GM21619 (cell line): ENCODE data around the gene FRK.
"Not testable (repeated sequence)": the region's sequence is repeated elsewhere in the genome, so short reads cannot be mapped to it uniquely, and the experiment has no call there.

Source experiments
- ATAC-seq: cut with Tn5 transposase; IDR thresholded peaks from one replicate; pipeline ENCODE4 v1.9.1; 2021; ENCODE audit not compliant: unreplicated experiment

The FRK gene

DNA sequence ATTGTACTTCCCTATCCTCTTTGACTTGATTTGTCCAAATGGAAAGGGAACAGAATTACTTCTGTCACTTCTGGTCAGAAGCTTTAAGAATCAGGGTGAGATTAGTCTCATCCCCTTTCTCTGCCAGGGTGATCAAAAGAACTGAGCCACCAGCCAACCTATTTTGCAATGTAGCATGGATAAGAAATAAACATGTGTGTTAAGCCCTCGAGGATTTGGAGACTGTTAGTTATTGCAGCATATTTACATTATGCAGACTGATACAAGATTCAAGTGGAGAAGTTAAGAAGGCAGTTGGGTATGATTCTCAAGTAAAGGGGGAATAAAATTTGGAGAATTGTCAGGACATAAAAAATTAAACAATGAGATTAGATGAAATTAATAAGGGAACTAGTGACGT lies 106.0 kb downstream of the FRK start:
- ATAC-seq: no peak

DNA sequence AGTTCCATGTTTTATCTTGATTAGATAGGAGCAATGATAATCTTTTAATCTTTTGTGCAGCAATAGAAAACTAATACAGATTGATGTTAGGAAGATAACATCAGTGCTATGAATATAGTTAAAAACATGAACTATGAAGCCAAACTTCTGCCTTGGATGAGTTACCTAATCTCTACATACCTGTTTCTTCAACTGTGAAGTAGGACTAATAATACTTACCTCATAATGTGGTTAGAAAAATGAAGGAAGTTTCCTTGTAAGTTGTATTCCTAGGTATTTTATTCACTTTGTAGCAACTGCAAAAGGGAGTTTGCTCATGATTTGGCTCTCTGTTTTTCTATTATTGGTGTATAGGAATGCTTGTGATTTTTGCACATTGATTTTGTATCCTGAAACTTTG lies 111.9 kb downstream of the FRK start:
- no peak for ATAC-seq

DNA sequence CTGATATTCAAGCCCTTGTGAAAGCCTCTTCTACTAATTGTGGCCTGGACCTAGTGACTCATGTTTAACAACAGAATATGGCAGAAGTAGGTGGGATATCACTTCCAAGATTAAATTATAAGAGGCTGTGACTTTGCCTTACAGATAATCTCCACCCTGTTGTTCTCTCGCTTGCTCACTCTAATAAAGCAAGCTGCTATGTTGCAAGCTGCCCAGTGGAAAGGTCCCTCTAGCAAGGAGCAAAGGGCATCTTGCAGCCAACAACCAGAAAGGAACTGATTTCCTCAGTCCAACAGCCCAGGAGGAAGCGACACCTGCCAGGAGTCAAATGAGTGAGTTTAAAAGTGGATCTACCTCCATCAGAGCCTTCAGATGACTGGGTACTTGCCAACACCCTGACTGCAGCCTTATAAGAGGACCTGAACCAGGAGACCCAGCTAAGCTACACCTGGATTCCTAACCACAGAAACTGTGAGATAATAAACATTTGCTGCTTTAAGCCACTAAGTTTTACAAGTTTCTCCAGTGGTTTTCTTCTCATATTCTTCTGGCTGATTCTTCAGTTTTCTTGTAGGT lies 112.6 kb downstream of the FRK start:
- ATAC-seq: no peak

DNA sequence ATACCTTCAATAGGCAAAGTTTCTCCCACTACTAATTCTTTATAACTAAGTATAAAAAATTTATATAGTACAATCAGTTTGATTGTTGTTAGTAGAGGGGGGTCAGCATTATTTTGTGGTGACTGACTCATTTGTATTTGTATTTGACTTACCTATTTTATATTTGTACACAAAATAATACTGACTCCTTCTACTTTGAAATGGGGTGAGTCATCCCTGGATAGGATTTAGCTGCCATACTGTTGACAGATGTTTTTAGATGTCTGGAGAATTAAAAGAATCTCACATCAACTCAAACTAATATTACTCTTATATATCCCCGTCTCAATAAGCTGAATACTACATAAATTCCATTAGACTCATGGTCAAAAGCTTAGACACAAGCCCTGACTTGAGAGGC lies 114.9 kb downstream of the FRK start:
- ATAC-seq: no peak

DNA sequence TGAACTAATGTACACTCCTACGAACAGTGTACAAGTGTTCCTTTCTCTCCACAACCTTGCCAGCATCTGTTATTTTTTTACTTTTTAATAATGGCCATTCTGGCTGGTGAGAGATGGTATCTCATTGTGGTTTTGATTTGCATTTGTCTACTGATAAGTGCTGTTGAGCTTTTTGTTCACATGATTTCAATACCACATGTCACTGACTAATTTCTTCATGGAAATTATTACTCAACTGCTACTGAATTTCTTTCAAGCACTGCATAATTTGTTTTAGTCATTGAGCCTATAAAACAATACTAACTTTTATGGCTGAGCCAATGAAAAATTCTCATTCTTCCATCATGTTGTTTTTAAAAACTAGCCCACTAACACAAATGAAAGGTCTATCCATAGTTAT lies 115.4 kb downstream of the FRK start:
- no peak for ATAC-seq

DNA sequence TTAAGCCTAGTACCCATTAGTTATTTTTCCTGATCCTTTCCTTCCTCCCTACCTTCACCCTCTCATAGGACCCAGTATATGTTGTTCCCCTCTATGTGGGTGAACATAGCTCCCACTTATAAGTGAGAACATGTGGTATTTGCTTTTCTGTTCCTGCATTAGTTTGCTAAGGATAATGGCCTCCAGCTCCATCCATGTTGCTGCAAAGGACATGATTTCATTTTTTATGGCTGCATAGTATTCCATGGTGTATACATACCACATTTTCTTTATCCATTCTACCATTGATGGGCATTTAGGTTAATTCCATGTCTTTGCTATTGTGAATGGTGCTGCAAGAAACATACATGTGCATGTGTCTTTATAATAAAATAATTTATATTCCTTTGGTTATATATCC lies 115.9 kb downstream of the FRK start:
- ATAC-seq: not testable (repeated sequence)

DNA sequence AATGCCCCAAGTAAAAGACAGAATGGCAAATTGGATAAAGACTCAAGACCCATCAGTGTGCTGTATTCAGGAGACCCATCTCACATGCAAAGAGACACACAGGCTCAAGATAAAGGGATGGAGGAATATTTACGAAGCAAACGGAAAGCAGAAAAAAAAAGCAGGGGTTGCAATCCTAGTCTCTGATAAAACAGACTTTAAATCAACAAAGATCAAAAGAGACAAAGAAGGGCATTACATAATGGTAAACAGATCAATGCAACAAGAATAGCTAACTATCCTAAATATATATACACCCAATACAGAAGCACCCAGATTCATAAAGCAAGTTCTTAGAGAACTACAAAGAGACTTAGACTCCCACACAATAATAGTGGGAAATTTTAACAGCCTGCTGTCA lies 123.2 kb downstream of the FRK start:
- ATAC-seq: not testable (repeated sequence)

DNA sequence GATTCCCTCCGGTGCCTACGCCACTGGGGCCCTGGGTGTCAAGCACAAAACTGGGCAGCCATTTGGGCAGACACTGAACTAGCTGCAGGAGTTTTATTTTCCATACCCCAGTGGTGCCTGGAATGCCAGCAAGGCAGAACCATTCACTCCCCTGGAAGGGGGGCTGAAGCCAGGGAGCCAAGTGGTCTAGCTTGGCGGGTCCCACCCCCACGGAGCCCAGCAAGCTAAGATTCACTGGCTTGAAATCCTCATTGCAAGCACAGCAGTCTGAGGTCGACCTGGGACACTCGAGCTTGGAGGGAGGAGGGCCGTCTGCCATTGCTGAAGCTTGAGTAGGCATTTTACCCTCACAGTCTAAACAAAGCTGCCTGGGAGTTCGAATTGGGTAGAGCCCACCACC lies 125.3 kb downstream of the FRK start:
- no peak for ATAC-seq

DNA sequence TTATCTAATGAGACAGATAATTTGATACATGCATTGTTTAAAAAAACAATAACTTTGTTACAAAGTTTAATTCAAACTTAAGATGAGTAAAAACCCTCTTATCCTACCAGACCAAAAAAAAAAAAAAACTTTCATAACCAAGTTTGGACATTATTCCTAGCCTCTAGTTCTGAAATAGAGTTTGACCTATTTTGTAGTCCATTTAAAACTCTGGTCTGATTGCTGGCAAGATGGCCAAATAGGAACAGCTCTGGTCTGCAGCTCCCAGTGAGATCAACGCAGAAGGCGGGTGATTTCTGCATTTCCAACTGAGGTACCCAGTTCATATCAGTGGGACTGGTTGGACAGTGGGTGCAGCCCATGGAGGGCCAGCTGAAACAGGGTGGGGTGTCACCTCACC lies 125.9 kb downstream of the FRK start:
- no peak for ATAC-seq

DNA sequence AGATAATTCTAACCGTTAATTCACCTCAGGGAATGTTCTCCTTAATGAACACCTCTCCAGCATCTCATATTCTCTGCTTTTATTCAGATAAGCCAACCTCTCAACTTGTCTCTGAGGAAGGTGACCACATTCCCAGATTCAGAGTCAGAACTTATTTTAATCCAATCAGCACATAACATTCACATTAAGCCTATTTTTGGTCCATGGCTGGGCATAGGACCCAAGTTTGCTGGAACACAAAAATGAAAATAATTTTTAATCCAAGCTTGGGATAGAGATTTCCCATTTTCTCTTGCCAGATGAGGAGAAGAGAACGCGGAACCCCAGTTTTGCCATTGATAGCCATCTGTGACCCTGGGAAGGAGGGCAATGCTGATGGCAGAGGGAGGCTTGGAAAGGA lies 126.5 kb downstream of the FRK start:
- ATAC-seq: no peak

DNA sequence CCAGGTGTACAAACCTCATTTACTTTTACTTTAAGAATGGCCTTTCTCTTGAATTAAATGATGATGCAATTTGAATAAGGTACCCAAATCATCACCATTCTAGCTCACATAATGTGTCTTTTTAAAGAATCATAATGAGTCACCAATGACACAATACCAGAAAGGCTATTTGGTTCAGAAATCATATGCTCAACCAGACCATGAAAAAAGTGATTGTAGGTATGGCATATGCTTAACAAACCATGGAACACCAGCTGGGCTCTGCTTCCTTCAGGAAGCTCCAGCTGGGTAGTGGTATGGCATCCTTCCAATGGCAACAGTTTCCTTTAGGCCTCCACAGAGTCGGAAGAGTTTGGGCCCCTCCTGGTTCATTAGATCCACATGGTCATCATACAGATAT lies 128.2 kb downstream of the FRK start:
- ATAC-seq: peak; percentile 65

DNA sequence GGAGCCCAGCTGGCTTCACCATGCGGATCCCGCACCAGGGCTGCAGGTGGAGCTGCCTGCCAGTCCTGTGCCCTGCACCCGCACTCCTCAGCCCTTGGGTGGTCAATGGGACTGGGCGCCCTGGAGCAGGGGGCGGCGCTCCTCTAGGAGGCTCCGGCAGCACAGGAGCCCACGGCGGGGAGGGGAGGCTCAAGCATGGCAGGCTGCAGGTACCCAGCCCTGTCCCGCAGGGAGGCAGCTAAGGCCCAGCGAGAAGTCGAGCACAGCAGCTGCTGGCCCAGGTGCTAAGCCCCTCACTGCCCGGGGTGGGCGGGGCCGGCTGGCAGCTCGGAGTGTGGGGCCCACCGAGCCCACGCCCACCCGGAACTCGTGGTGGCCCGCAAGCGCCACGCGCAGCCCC lies 132.7 kb downstream of the FRK start:
- ATAC-seq: not testable (repeated sequence)

DNA sequence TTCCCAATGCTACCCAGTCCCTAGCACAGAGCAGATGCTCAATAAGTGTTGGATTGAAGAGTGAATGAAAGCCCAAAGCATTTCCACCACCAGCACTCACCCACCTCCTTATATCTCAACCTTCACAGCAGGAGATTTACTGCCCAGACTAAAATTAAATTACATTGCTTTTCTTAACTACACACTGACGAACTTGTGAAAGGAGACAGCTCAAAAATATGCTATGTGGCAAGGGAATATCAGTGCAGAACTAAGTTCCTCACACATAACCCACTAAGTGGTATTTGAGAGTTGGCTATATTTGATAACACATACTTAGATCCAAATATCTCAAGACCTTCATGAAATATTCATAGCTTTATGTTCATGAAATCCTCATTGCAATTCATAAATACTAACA lies 137.7 kb downstream of the FRK start:
- no peak for ATAC-seq

DNA sequence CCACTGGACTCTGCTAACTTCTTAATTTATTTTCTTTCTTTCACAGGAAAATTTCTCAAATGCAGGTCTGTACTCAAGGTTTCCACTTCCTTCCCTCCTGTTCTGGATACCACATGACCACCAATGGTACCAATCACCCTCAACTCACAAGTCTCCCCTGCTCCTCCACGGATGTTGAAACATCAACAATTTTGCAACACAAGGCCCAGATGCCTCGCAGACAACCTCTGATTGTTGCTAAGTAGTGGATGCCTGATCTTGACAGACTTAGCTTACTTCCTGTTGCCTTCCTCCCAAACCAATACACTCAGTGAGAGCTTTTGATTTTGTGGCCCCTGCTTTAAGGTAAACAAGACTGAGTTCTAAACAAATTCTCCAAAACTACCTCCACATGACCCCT lies 146.6 kb downstream of the FRK start:
- no peak for ATAC-seq

DNA sequence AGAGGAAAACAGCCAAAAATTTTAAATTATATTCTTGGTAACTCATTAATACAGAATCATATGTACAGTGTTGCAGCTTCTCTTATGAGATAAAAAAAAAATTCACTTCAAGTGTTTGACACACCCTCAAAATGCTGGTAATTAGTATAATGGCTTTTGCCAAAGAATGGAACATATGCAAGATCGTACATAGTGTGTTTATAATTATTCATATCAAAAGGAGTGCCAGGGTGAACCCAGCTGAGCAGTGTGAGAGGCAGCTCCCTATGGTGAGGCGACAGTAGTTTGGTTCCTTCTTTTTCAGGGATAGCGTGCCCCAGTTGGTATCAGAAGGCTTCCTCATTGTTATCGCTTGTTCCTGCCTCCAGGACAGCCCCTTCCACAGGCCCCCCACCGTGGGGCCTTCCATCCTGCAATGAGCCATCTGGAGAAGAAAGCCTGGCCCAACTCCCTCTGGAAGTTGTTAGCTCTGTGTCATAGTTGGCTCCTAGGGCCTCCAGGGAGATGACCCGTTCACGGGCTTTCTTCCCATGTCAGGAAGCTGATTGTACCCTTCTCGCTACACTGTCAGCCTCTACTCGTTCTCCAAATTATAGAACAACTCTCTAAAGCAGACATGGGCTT lies 150.7 kb downstream of the FRK start:
- no peak for ATAC-seq

DNA sequence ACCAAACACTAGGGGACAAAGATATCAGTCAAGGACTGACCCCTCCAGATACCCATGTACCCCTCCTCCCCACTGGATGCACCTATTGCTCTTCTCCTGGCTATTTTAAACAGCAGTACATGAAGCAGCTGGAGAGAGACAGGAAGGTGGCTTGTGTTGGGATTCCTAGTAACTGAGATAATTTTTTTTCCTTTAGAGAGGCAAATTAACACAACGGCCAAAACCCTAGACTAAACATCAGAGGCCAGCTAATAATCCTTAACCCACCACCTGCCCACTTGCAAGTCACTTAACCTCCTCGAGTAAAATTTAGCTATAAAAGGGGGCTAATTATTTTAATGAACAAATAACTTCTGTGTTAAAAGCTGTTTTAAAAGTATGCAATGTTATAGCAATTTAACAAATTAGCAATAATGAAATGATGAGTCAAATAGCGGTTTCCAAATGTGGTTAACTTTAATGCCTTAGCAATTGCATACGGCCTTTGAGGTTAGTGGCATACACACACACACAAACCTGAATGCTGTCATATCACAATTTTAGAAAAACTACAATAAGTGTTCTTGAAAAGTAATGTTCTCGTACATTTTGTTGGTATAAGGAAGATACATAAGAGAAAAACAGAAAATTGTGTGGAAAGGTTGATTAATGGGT lies 151.7 kb downstream of the FRK start:
- ATAC-seq: no peak

DNA sequence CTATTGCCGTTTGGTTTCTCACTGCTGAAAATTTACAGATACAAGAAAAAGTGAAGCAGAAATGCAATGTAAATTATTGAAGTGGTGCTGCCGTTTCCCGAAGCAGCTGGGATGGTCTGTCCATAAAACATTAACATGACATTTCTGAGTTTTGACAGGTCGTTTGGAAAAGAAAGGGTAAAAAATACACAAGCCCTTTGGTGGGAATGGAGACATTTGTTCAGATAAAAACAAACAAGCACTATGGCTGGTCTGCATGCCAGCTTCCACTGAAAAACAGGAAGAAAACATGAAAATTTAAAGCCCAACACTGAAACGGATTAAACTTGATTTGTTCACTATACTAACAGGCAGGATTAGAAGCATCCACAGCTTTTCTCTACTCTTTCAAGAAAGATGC lies 155.2 kb downstream of the FRK start:
- ATAC-seq: no peak

DNA sequence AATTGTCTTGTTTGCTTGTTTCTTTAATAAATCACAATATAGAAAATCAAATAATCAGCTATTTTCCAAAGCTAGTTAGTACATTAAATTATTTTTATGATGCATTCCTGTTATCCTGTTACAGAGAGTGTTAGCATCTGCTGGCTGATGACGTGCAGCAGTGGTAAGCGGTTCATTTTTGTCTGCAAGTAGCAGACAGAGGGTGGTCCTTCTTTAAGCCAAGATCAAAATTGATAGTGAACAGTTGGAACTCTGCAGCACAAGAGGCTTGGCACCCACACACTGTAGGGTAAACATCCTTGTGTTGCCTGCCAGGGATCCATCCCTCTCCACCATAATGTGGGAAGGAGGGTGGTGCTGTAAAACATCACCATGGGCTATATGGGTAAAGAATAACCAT lies 158.3 kb downstream of the FRK start:
- ATAC-seq: no peak

DNA sequence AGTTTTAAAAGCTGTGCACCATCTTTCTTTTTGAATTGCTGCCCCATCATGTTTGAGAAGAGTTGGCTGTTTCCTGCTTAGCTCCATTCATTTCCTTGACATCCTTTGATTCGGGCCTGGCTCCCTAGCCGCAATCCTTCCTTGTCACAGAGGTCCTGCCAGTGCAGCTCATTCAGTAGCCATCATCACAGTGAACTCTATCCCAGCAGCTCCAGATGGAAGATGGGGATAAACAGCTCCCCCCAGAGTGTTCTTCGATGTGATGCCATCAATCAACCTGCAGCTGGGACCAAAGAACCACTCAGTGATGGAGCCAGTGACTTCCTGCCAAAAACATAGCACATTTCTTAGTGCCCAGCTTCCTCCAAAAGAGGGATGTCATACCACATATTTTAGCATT lies 158.8 kb downstream of the FRK start:
- no peak for ATAC-seq

DNA sequence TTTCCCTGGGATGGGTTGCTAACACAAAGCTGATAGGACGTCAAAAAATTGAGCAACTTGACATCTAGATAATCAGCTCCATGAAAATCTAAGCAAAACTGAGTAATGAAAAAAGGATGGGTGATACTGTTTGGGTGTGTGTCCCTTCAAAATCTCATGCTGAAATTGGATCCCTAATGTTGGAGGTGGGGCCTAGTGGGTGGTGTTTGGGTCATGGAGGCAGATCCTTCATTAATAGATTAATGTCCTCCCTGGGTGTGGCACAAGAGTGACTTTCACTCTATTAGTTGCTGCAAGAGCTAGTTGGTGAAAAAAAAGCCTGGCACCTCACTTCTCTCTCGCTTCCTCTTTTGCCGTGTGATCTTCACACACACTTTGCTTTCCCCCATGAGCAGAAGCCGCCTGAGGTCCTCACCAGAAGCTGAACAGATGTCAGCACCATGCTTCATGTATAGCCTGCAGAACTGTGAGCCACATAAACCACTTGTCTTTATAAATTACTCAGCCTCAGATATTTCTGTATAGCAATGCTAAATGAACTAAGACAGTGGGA lies 160.9 kb downstream of the FRK start:
- ATAC-seq: peak; percentile 46

DNA sequence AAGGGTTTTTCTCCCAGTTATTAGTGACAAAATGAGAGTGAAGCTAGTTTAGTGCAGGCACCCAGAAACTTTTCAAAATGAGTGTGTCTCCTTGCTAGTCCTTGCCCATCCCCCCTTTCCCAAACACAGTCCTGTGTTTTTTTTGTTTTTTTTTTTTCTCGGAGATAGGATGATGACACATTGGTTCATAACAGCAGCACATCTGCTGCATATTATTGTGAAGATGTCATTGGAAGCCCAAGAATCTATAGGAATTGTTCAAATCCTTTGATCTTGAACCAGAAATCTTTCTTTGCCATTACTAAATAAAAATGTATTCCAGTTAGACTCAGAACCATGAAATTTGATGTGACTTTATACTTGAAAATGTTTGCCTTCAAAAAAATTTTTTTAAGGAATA lies 162.4 kb downstream of the FRK start:
- no peak for ATAC-seq

DNA sequence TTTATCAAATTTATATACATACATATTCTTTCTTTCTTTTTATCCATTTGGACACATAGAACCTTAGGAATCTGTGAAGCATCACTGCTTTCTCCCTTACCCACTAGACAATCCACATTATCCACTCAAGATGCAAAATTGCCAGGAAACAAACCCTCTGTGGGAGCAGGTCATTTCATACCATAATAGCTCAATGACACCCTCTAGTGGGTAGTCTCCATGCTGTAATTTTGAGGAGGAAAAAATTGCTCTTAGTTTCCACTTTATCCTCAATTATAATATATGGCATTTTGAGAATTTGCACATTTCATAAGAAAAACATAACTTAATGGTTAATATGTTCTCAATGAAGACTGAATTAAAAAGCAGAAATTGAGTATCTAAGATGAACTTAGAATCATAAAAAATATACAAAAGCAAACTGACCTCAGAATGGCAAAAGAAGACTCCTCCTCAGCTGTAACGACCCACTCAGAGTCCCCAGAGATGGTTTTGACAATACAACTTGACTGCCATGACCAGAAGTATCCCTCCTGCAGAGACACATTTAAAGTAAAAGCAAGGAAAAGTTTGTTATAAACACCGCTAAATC lies 164.1 kb downstream of the FRK start:
- ATAC-seq: peak; percentile 42
